H1 (cell line): ENCODE data around the gene SLC13A4.

ENCODE experiments used
- CTCF ChIP-seq, 3 experiments: IDR thresholded peaks; 1 replicate in 2 of 3; 2 replicates in 1 of 3; pipeline versions ENCODE4 v1.5.1 to v1.6.1; 2011; ENCODE audit warnings: low read length in 3 of 3, mild to moderate bottlenecking in 3 of 3, inconsistent platforms in 2 of 3, low read depth in 1 of 3, moderate library complexity in 1 of 3; ENCODE audit not compliant: insufficient read depth in 1 of 3; ENCODE audit errors: control extremely low read depth in 1 of 3
- EGR1 ChIP-seq: IDR thresholded peaks from 2 replicates; pipeline ENCODE4 v1.6.1; 2011; ENCODE audit warnings: low read depth, low read length, borderline replicate concordance
- POLR2A ChIP-seq, 2 experiments: IDR thresholded peaks; 1 replicate in 1 of 2; 2 replicates in 1 of 2; pipeline ENCODE4 v1.6.1; 2011; ENCODE audit warnings: low read depth in 2 of 2, low read length in 2 of 2, mild to moderate bottlenecking in 2 of 2; ENCODE audit errors: control extremely low read depth in 1 of 2
- SP1 ChIP-seq: IDR thresholded peaks from 2 replicates; pipeline ENCODE4 v1.6.1; 2011; ENCODE audit warnings: low read depth, low read length
- YY1 ChIP-seq: IDR thresholded peaks from 2 replicates; pipeline ENCODE4 v1.6.1; 2011; ENCODE audit warnings: low read depth, mild to moderate bottlenecking, low read length

DNA sequence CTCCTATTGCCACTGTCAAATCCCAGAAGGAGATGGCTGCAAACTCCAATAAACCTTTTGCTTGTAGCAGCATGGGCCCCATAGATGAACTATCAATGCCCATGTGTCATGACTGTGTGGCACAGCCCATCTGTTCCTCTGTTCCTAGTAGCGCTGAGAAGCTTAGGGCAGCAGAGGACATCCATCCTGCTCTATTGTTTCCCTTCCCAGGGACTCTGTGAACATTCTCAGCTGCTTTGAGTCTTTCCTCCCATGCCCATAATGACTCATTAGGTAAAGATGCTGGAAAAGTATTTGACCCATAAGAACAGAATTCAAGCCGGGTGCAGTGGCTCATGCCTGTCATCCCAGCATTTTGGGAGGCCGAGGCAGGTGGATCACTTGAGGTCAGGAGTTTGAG is 37.4 kb downstream of the SLC13A4 start:
- TF ChIP-seq CTCF (IDR thresholded peaks at IDR 0.05; ENCODE audit: control extremely low read depth in 1 of 3, insufficient read depth in 1 of 3, low read depth in 1 of 3, low read length in 3 of 3) (no peak), EGR1 (no peak), POLR2A (IDR thresholded peaks at IDR 0.05; ENCODE audit: control extremely low read depth in 1 of 2, low read depth in 2 of 2, low read length in 2 of 2) (no peak), SP1 (no peak), YY1 (no peak)
